GM19467 (cell line): ENCODE results near the gene CELA2B.
"Not testable (repeated sequence)": the region's sequence is repeated elsewhere in the genome, so short reads cannot be mapped to it uniquely, and the experiment has no call there.

Experiments
- ATAC-seq: cut with Tn5 transposase; IDR thresholded peaks from one replicate; pipeline ENCODE4 v1.9.1; 2021; ENCODE audit warnings: mild to moderate bottlenecking, moderate library complexity; ENCODE audit not compliant: unreplicated experiment

Gene CELA2B

GRCh38 chr1:15475752-15476314, at the start of gene CELA2B:
Gene CELA2B (plus strand): TSS chr1:15476104. CDS start chr1:15476126, 22 bp downstream.
- no peak for ATAC-seq

- no peak for ATAC-seq
These were observed 49.2 kb upstream of the CELA2B start for GRCh38 chr1:15426492-15427279.

- no peak for ATAC-seq
These were observed 48.6 kb upstream of the CELA2B start for GRCh38 chr1:15427280-15427666.

GRCh38 chr1:15428252-15428651, 47.7 kb upstream of the CELA2B start:
- not testable (repeated sequence) for ATAC-seq

GRCh38 chr1:15428815-15429435, 47.0 kb upstream of the CELA2B start:
- ATAC-seq = no peak

GRCh38 chr1:15429701-15430149, 46.2 kb upstream of the CELA2B start:
- ATAC-seq = no peak

- ATAC-seq = no peak
These were observed 44.9 kb upstream of the CELA2B start for GRCh38 chr1:15430787-15431570.

GRCh38 chr1:15431571-15431948, 44.3 kb upstream of the CELA2B start:
- no peak for ATAC-seq

GRCh38 chr1:15432324-15432723, 43.6 kb upstream of the CELA2B start:
- ATAC-seq = no peak

GRCh38 chr1:15433471-15433870, 42.4 kb upstream of the CELA2B start:
- ATAC-seq = no peak

GRCh38 chr1:15434739-15435138, 41.2 kb upstream of the CELA2B start:
- ATAC-seq = not testable (repeated sequence)

- no peak for ATAC-seq
These were observed 40.4 kb upstream of the CELA2B start for GRCh38 chr1:15435239-15436077.

GRCh38 chr1:15436881-15437442, 38.9 kb upstream of the CELA2B start:
- ATAC-seq = no peak

GRCh38 chr1:15439325-15439724, 36.6 kb upstream of the CELA2B start:
- ATAC-seq = no peak

- ATAC-seq = no peak
These were observed 35.5 kb upstream of the CELA2B start for GRCh38 chr1:15440357-15440756.

- ATAC-seq = no peak
These were observed 34.7 kb upstream of the CELA2B start for GRCh38 chr1:15441247-15441646.

- no peak for ATAC-seq
These were observed 33.8 kb upstream of the CELA2B start for GRCh38 chr1:15442119-15442518.

GRCh38 chr1:15442759-15443158, 33.1 kb upstream of the CELA2B start:
- ATAC-seq = no peak

- no peak for ATAC-seq
These were observed 32.6 kb upstream of the CELA2B start for GRCh38 chr1:15443281-15443680.
